Measurements from ENCODE around the gene NTHL1.

The NTHL1 gene

GRCh38 chr16:2043667-2044451 is 3.8 kb downstream of the NTHL1 start:
- Histone ChIP-seq H3K27me3 (ENCODE audit: insufficient read depth, low read length, poor library complexity) (no peaks in the 10 kb centered on the region), H2AFZ (ENCODE audit: low read depth, low read length) (no peak overlapping the region), H3K4me1 (ENCODE audit: insufficient read depth, low read length) (peaks cover 22% of the 10 kb centered on the region), H3K79me2 (ENCODE audit: insufficient read depth, low read length) (peaks cover 29% of the 10 kb centered on the region), H4K20me1 (ENCODE audit: insufficient read depth, low read length) (0 out of 2 replicates have a peak, but pooled peaks cover 2% of the 10 kb centered on the region), H3K27ac (ENCODE audit: low read length) (no peak overlapping the region), H3K9ac (ENCODE audit: low read depth, low read length) (no peak overlapping the region), H3K36me3 (ENCODE audit: insufficient read depth, low read length) (peaks cover 30% of the 10 kb centered on the region), H3K4me2 (ENCODE audit: insufficient read depth, low read length) (no peak overlapping the region), H3K4me3 (ENCODE audit: low read depth in 1 of 2, low read length in 2 of 2) (no peak overlapping the region), H3K9me3 (ENCODE audit: insufficient read depth, low read length, severe bottlenecking) (no peaks in the 10 kb centered on the region)
- DNase-seq (no peak), ATAC-seq (ENCODE audit: insufficient read depth, low read depth) (no peak)
- TF ChIP-seq EZH2 (IDR thresholded peaks at IDR 0.05; ENCODE audit: borderline replicate concordance, low read depth, low read length, severe bottlenecking) (no peak), CTCF (IDR thresholded peaks at IDR 0.05; ENCODE audit: borderline replicate concordance, extremely low read depth, low read length, poor library complexity, severe bottlenecking) (no peak)

- Histone ChIP-seq H3K9ac (ENCODE audit: low read depth, low read length) (no peak overlapping the region), H3K4me3 (ENCODE audit: low read depth in 1 of 2, low read length in 2 of 2) (no peak overlapping the region), H2AFZ (ENCODE audit: low read depth, low read length) (no peak overlapping the region), H3K4me1 (ENCODE audit: insufficient read depth, low read length) (peaks cover 17% of the 10 kb centered on the region), H3K4me2 (ENCODE audit: insufficient read depth, low read length) (no peak overlapping the region), H3K36me3 (ENCODE audit: insufficient read depth, low read length) (peaks cover 30% of the 10 kb centered on the region), H3K27ac (ENCODE audit: low read length) (no peak overlapping the region), H3K79me2 (ENCODE audit: insufficient read depth, low read length) (peaks cover 21% of the 10 kb centered on the region), H3K9me3 (ENCODE audit: insufficient read depth, low read length, severe bottlenecking) (no peaks in the 10 kb centered on the region), H3K27me3 (ENCODE audit: insufficient read depth, low read length, poor library complexity) (no peaks in the 10 kb centered on the region), H4K20me1 (ENCODE audit: insufficient read depth, low read length) (0 out of 2 replicates have a peak, but pooled peaks cover 2% of the 10 kb centered on the region)
- ATAC-seq (ENCODE audit: insufficient read depth, low read depth) = no peak
- no peak for DNase-seq
- TF ChIP-seq CTCF (IDR thresholded peaks at IDR 0.05; ENCODE audit: borderline replicate concordance, extremely low read depth, low read length, poor library complexity, severe bottlenecking) (no peak), EZH2 (IDR thresholded peaks at IDR 0.05; ENCODE audit: borderline replicate concordance, low read depth, low read length, severe bottlenecking) (no peak)
Measured at GRCh38 chr16:2042986-2043666, 4.5 kb downstream of the NTHL1 start.

GRCh38 chr16:2042171-2042985 is 5.3 kb downstream of the NTHL1 start:
- no peaks in the 10 kb centered on the region for H3K27me3 ChIP-seq (ENCODE audit: insufficient read depth, low read length, poor library complexity)
- peaks cover 17% of the 10 kb centered on the region for H3K79me2 ChIP-seq (ENCODE audit: insufficient read depth, low read length)
- H3K4me3 ChIP-seq (ENCODE audit: low read depth in 1 of 2, low read length in 2 of 2) = no peak overlapping the region
- H3K9me3 ChIP-seq (ENCODE audit: insufficient read depth, low read length, severe bottlenecking) = no peaks in the 10 kb centered on the region
- no peak overlapping the region for H2AFZ ChIP-seq (ENCODE audit: low read depth, low read length)
- H3K27ac ChIP-seq (ENCODE audit: low read length) = no peak overlapping the region
- 0 out of 2 replicates have a peak, but pooled peaks cover 2% of the 10 kb centered on the region for H4K20me1 ChIP-seq (ENCODE audit: insufficient read depth, low read length)
- DNase-seq (no peak), ATAC-seq (ENCODE audit: insufficient read depth, low read depth) (no peak)
- H3K9ac ChIP-seq (ENCODE audit: low read depth, low read length) = no peak overlapping the region
- H3K36me3 ChIP-seq (ENCODE audit: insufficient read depth, low read length) = peaks cover 30% of the 10 kb centered on the region
- TF ChIP-seq EZH2 (IDR thresholded peaks at IDR 0.05; ENCODE audit: borderline replicate concordance, low read depth, low read length, severe bottlenecking) (no peak), CTCF (IDR thresholded peaks at IDR 0.05; ENCODE audit: borderline replicate concordance, extremely low read depth, low read length, poor library complexity, severe bottlenecking) (no peak)
- peaks cover 17% of the 10 kb centered on the region for H3K4me1 ChIP-seq (ENCODE audit: insufficient read depth, low read length)
- H3K4me2 ChIP-seq (ENCODE audit: insufficient read depth, low read length) = no peak overlapping the region

Measured in DND-41 (cell line).